Inflammatory macrophage treated with lipopolysaccharide for 4 hours (primary cell): Measurements from ENCODE around the gene RNASE9.
"Not testable (repeated sequence)": the region's sequence is repeated elsewhere in the genome, so short reads cannot be mapped to it uniquely, and the experiment has no call there.

Source experiments
- DNase-seq: peaks from one replicate; pipeline ENCODE4 v3.0.0-alpha.2; 2020

The RNASE9 gene

DNA sequence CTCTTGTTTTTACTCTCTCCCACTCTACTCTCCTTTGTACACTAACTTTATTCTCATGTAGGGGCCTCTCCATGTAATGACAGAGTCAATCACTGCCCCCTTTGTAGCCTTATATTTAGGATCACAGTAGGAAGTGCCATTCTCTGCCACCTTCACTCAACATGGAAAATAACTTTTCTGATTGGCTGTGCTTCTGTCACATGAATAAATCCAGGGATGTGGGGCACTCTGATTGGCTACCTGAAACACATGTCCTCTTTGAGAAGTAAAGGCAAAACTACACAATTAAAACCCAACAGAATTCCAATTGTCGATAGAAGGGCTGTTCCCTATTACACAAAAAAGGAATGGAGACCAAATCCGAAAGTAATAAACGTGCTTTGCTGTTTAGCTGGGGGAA is at the start of gene RNASE9:
RNASE9 (minus strand) TSS at position 87 of the 400 bp plus-strand sequence.
- no peak for DNase-seq

DNA sequence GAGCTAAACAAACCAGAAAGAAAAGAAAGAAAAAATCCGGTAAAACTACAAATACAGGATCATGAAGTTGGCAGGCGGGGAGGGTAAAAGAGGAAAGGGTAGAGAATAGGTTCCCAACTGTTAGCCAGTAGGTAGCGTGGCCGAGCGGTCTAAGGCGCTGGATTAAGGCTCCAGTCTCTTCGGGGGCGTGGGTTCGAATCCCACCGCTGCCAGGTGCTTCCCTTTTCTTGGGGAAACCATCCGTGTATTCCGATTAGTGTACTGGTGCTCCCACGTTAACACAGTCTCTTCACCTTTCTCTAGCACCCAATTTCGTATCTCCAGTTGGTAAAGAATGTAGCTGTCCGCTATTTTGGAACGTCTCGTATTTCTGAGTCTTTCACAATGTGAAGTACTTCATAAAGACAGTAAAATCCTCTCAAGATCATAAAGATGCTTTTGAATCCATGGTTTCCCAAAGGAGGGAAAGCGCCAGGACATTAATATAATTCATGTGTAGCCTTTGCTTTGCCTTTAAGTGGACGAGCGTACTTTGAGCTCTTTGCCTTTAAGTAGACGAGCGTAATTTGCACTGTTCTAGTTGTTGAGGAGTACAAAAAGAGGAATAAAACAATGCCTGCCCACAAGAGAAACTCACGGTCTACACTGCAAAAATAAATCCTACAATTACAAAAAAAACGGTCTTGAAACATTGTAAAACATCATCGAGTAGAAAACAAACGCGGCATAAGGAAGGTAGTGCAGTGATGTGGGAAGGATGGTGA is 49.3 kb upstream of the RNASE9 start:
- DNase-seq, result peak; percentile 61

DNA sequence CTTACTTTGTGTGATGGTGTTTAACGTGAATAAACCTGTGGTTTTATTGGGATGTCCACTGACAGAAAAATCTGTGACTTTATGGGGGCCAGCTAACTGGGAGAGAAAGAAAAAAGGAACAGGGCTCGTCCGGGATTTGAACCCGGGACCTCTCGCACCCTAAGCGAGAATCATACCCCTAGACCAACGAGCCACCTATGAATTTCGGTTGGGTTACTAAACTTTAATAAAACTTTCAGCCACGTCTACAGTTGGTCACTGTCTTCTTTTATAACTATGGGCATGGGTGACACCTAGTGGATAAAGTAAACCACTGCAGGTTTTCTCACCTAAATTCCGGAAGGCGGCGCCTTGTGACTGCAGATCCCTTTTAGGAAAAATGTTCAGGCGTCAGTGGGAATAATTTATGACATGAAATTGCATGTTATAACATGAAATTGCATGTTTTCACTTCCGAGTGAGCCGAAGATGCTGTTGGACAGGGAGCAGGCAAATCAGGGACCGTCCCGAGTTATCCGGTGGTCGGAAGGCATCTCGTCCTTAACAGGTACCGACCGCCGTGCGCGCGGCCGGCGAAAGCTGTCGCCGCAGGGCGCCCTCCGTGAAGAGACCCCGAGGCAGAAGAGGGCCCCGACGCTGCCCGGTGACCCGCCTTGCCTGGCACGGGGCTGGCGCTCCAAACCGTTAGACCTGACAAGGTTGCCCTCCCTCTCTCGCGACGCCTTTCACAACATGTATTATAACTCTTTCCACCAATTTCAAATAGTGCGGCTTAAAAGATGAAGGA is 48.6 kb upstream of the RNASE9 start:
- DNase-seq, result peak; percentile 83

DNA sequence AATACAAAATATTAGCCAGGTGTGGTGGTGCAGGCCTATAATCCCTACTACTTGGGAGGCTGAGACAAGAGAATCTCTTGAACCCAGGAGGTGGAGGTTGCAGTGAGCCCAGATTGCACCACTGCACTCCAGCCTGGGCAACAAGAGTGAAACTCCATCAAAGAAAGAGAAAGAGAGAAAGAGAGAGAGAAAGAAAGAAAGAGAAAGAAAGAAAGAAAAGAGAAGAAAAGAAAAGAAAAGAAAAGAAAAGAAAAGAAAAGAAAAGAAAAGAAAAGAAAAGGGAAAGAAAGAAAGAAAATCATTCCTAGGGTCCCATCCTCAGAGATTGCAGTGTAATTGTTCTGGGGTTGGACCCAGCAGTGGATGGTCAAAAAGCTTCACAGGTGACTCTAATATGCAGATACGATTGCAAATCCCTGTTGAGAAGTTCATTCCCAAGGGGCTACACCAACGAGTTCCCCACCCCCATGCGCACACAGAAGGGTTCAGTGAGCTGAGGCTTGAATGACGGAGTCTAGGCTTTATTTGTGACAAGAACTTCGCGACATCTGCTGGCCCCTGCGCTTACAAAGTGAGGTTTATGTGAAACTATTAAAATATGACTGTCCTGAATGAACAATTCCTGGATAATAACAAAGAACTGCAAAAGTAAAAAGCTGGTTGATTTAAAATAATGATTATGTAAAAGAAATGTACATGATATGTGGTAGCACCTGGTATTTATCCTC is 47.7 kb upstream of the RNASE9 start:
- no peak for DNase-seq

DNA sequence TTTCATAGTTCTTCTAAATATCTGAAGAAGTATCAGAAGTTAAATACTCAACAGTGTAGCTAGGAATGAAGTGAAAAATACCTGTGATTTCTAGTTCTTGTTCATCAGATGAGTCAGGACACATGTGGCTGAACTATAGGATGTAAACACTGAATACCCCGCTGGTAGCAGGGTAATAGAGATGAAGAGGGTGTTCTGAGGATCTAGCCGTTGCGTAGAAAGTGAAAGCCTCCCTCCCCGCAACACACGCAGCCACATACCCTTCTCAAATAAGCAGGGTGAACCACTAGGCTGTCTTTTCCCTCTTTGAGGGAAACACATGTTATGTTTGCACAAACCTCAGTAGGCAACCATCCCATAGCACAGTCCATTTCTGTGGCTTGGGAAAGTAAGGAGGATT is 46.8 kb upstream of the RNASE9 start:
- DNase-seq, result no peak

DNA sequence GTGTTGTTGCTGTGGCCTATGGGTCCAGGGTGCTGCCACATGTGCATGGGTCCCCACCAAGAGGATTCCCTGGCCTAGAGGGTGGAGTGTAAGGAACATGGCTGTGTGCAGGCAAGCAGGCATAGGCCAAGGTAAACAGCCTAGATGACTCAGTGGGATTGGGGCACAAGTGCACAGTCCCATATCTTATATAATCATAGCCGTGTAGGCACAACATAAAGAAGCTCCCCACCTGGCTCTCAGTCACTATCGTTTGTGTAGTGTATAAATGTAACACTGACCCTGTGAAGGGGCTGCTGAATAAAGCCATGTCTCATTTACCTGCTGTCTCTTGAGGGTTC is 46.0 kb upstream of the RNASE9 start:
- no peak for DNase-seq

DNA sequence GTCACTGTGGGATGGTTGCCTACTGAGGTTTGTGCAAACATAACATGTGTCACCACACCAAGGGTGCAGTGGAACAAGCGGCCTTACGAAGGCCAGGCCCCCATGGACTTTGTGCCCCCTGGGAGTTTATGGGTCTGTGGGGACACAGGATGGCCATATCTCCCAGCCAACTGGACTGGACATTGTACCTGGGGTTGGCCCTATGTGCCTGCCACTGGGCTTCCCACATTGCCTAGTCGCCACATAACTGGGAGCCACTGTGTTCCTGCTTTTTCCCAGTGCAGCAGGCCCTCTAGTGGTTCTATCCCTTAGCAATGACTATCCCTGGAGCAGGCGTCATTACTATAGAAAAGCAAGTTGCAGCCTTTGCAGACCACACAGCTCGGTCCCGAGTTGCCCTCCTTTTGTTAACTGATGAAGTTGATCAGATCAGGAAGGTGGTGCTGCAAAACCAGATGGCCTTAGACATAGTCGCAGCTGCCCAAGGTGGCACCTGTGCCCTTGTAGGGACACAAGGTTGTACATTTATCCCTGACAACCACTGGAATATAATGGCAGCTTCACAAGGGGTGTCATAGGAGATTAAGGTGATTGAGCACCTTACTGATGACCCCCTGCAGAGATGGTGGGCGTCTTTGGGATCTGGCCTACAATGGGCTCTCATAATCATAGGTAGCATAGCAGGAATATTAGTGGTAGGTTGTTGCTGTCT is 45.5 kb upstream of the RNASE9 start:
- peak; percentile 53 for DNase-seq

DNA sequence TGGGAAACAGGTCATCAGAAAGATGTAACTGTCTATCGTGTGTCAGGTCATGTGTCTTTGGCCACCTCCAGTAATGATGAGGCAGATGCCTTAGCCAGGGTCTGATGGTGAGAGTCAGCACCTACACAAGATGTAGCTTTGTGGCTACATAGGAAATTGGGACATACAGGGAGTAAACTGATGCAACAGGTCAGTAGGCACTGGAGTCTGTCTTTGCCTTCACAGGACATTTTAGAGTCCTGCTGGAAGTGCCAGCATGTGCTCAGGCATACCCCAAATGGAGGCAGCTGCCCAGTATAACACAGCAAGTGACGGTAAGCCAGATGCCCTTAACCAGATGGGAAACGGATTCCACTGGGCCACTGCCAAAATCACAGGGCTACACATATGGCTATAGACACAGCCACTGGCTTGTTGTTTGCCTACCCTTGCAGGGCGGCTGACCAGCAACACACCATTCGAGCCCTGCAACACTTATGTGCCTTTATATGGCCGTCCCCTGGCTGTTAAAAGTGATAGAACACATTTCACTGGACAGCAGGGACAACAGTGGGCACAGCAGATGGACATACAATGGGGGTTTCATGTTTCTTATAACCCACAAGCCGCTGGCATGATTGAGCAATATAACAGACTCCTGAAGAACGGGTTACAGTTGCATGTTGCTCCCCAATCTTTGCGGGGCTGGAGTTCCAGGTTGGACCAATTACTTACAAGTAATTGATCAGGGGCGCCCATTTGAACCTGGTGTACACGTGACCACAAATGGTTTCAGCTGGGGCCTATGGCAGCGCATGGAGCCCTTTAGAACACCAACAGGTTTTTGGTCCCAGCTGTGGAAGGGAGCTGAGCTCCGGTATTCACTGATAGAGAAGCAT is 43.2 kb upstream of the RNASE9 start:
- no peak for DNase-seq

DNA sequence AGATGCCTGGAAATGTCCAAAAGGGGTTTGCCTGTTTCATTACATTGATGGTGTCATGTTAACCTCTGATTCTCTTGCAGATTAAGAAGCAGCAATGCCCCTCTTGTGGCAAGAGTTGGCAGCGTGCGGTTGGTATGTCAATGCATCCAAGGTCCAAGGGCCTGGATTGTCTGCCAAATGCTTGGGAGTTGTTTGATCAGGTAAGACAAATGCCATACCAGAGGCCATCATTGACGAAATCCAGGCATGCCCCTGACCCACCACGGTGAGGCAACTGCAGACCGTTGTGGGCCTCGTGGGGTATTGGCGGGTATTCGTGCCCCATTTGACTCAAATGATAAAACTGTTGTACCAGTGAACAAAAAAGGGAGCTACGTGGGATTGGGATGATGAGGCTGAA is 41.7 kb upstream of the RNASE9 start:
- no peak for DNase-seq

DNA sequence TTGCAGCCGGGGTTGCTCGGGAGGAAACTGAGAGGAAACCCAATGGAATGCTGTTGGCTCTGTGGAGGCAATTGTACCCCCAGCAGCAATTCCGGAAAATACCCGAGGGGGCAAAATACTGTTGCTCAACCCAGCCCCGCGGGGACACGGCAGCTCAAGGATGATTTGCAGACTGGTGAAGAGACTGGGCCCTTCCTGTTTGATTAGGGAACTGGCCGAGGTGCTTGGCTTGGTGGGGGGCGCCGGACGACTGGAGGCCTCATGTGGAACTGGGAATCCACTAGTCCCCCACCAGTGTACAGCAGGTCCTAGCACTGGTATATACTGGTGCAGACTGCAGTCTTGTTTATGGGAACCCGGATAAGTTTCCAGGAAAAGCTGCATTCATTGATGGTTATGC is 40.7 kb upstream of the RNASE9 start:
- DNase-seq, result no peak

DNA sequence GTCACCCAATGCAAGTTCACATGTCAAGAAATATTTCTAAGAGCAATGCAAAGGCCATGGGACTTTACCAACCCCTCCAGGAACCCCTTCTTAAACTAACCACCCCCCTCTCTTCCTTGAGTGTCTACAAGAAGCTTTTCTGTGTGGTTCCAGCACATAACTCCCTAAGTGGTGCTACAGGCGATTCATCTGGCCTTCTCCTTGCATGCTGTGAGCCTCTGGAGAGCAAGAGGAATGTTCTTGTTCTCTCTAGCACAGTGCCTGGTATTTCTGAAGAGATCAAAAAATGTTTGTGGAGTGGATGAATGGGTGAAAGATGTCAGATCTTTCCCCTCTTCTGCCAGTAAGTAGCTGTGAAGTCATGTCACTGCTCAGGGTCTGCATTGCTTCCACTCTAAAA is 36.3 kb upstream of the RNASE9 start:
- DNase-seq, result peak; percentile 14

DNA sequence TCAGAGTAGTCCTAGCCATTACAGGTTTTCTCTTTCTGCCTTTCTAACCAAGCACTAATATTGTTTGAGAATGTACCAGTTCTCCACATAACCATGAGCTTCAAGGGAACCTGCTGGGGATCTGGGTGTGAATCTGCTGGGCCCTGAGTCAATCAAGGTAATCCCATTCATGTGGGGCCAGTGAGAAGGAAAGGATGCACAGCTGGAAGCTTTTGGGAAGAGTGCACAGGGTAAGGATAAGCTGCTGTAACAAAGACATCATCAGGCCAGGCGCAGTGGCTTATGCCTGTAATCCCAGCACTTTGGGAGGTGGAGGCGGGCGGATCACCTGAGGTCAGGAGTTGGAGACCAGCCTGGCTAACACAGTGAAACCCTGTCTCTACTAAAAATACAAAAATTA is 34.9 kb upstream of the RNASE9 start:
- DNase-seq, result not testable (repeated sequence)

DNA sequence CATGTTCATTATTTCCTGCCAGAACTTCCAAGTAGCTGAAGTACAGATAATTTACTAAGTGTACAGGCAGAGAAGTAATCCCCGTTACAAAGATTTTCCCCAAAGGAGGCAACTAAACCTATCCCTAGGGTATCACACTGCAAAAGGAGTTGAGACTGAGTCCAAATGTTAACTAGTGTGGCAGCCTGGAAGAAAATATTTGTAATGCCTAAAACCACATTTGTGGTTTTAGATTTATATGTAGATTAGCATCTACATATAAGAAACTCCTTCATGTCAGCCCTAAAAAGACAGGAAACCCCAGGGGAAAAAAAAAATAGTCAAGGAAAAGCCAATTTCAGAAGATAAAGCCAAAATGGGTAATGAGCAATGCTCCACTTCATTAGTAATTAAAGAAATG is 31.7 kb upstream of the RNASE9 start:
- DNase-seq, result no peak

DNA sequence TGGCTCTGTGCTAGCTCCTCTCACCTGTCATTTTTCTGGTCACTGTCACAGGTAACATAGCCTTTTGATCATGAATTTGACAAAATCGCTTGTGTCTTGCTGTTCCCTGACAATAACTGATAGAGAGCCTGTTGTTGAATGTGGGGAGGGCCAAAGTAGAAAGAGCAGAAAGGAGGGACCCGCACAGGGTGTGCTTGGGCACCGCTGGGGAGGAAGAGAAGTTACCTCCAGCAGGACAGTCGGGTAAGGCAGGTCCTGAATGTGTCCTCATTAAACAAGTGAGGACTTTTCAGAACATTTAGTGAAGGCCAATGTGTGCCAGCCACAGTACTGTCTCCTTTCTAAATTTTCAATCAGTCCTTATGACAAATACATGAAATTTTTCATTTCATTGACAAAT is 30.4 kb upstream of the RNASE9 start, which contains the start of gene RNASE12:
RNASE12 (minus strand) TSS at position 142 of the 400 bp plus-strand sequence. CDS start 653 bp downstream, outside the sequence.
- no peak for DNase-seq

DNA sequence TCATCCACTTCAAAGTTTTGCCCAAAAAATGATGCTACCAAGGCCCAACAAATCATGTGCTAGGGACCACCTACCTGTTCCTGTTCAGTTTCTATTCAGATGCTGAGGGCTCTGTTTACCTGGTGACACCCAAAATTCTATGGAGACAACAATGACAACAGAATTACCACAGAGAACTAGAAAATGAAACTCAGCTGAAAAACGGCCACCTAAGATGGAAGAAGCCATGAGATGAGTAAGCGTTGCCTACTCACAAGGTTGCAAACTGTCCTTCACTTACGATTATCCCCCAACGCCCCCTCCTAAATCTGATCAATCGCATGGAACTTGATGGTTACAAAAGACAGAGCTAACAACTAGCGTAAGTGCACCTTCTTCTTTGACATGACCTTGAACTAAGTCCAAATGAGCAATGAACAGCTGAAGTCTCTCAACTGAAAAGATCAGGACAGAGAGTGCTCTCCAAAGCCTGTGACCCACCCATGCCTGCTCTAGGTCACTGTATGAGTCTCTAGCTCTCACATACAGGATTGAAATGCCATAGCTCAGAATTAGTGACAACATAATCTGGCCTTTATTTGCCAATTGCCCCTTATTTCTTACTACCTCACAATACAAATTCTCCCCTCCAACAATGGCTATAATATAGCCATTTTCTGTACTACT is 26.8 kb upstream of the RNASE9 start, which contains the start of gene RNASE11:
RNASE11 (minus strand) TSS at position 513 of the 666 bp plus-strand sequence.
- DNase-seq, result no peak

DNA sequence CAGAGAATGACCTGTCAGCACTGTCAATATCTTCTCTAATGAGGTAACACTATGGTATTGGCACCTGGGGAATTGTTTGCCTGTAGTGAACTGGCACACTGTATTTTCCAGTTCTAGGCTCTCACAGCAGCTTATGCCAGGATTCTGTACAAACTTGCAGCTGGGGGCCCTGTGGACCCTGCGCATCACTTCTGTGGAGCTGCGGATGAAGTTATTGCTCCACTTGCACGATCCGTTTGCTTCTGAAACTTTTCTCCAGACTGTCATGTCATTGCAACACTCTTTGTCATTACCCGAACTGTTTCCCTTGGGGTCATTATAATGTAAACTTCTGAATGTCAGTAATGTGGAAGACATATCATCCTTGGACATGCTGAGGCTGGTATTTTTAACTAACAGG is 23.1 kb upstream of the RNASE9 start:
- DNase-seq, result peak; percentile 5

DNA sequence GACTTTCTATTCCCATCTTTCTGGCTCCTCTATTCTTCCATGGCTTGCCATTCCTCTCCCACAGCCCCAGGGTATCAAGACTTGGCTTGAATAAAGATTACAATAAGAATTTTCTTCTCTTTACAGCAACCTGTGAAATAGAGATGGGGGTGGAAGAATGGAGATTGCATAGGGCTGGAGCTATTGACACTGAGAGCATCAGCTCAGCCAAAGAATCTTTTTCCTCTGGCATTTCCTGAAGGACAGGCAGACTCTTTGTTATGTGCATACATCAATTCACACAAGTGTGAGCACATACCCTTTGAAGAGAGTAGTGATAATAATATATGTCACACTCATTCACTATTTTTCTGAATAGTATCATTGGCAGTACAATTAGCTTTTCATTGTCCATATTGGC is 22.3 kb upstream of the RNASE9 start:
- DNase-seq, result no peak

DNA sequence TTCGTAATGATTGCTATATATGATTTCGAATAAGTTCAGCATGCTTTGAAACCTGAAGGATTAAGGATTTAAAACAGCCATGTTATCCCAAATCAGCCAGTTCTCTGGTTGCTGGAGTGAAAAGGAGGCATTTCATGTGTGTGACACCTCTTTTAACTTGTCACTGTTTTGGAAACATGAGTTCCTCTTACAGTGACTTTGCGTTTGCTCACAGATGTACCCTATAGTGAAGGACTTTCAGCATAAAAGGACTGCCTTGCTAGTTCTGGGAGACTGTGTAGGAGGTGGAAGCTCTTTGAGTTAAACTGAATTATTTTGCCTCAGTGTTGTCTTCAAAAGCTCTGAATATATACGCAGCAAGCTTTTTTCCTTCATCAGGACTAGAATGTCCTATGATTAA is 19.4 kb upstream of the RNASE9 start:
- no peak for DNase-seq

DNA sequence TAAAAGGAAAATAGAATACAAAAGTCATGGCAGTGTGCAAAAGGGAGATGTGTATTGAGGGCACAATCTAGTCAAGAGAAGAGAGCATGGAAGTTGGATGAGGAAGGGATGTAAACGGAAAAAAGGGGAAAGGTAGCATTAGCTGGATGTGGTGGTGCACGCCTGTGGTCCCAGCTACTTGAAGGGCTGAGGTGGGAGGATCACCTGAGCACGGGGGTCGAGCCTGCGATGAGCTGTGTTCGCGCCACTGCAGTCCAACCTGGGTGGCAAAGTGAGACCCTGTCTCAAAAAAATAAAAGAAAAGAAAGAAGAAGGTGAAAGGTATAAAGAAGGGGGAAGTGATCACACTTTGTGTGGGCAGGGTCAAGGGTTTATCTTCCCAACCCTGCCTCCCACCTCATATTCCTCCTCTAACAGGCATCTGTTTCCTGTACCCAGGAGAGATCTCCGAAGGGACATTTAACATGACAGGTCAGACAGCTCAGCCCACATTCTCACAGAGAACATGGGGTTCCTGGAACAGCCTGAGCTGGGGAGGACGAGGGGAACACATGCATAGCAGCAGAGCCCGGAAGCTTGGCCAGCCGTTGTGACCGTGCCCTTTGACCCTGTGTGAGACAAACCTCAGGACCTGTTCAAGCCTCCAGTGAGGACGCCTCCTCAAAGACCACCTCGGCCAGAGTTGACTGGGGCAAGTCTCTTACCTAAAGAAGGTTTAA is 18.1 kb upstream of the RNASE9 start:
- no peak for DNase-seq

DNA sequence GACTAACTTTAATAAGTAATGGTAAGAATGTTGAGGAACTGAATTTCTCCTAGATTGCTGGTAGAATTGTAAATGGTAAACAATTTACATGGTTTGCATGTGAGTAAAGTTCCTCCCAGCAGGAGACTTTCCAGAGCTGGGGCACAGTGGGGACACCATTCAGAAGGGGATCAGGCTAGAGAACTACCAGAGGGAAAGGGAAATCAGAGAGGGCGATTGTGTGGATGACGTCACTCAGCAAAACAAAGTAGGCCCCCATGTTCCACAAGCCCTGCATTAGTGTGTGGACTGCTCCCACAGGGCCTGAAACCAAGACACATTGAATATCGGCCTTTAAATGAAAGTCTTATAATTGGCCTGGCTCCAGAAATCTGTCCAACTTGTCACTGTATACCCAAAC is 17.5 kb upstream of the RNASE9 start:
- DNase-seq, result no peak
